GM21360 (cell line): Measurements from ENCODE around the gene CEACAM3.

Source experiments
- ATAC-seq: cut with Tn5 transposase; IDR thresholded peaks from one replicate; pipeline ENCODE4 v1.9.1; 2021; ENCODE audit warnings: mild to moderate bottlenecking, moderate library complexity; ENCODE audit not compliant: unreplicated experiment

CEACAM3 gene

DNA sequence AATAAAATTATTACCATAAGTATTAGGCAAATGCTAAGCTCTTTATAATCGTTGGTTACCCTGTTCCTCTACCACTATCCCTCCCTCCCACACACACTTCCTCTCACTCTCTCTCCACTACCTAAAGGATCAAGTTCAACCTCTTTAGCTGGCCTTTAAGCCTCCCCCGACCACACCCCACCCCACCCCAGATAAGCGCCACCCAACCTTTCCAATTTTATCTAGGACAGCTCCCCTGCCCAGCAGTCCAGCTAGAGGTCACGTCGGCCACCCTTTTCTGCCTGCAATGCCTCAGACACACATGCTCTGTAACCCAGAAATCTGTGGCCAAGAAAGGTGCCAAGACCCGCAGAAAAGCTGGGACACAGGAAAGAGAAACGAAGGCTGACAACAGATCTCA lies 47.0 kb downstream of the CEACAM3 start:
- ATAC-seq, result no peak

DNA sequence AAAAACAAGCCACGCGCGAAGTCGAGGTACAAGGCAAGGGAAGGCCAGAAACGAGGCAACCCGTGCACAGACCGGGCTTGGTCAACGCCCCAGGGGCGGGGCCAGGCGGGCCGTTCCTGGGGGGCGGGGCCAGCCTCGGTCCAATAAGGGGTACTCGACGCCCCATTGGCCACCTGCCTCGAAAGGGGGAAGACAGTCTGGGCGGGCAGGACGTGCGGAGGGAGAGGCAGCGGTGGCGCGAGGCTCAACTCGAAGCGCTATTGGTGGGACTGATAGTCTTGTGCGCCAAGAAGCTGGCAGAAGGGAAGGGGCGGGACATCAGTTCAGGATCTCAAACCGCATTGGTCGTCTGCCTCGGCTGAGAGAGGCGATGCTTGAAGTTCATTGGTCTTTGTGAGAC lies 48.2 kb downstream of the CEACAM3 start, which contains the start of gene LYPD4:
Gene LYPD4, minus strand, starts transcription at position 83 of the 400 bp plus-strand sequence. CDS start 5,398 bp downstream, outside the sequence.
- no peak for ATAC-seq

GRCh38 chr19:41845001-41845050 lies 48.4 kb downstream of the CEACAM3 start, which contains the start of gene DMRTC2:
Gene DMRTC2, plus strand, starts transcription at chr19:41845042. Its CDS starts 2,387 bp downstream, at chr19:41847429.
- ATAC-seq, result no peak

- no peak for ATAC-seq
Observed at GRCh38 chr19:41845051-41845590, 48.7 kb downstream of the CEACAM3 start.

- ATAC-seq, result no peak
Observed at GRCh38 chr19:41847351-41848105, 51.1 kb downstream of the CEACAM3 start.

DNA sequence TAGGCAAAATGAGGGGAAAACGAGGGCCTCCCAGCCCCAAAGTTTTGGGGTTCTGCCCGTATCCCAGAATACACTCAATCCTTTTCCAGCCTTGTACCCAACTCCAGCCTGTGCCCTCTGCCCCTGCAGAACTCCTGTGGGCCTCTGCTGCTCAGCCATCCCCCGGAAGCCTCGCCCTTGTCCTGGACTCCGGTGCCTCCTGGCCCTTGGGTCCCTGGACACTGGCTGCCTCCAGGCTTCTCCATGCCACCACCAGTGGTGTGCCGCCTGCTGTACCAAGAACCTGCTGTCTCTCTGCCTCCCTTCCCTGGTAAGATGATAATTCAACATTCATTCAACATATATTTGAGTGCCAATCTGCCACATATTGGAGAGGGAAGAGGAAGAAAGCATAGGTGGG lies 52.3 kb downstream of the CEACAM3 start:
- ATAC-seq, result no peak

DNA sequence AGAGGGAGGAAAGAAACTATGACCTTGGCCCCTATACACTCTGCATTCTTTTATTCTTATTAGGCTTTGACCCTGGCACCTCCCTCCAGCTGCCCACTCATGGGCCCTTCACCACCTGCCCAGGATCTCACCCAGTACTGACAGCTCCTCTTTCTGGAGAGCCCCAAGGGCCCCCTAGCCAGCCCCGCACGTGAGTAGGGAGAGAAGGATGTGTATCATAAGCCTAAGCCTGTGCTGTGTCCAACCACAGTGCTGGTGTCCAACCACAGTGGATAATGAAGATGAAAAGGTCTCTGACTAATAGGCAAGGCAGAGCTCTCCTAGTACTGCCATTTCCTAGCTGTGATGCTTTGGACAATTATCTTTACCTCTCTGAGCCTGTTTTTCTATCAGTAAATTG lies 52.7 kb downstream of the CEACAM3 start:
- no peak for ATAC-seq

DNA sequence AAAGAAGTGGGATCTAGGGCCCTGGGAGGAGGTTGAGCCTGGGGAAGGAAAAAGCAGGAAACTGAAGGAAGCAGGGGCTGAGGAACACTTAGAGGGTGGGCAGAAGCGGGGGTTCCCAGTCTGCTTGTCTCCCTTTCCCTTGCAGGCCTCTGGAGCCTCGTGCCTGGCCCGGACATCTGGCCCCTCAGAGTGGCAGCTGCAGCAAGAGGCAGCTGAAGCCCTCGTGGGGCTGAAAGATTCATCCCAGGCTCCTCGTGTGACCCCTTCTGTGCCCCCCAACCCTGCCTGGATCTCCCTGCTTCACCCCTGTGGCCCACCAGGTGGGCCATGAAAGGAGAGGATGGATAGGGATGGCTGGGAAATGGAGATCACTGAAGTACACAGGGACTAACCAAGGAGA lies 54.0 kb downstream of the CEACAM3 start:
- ATAC-seq, result no peak

DNA sequence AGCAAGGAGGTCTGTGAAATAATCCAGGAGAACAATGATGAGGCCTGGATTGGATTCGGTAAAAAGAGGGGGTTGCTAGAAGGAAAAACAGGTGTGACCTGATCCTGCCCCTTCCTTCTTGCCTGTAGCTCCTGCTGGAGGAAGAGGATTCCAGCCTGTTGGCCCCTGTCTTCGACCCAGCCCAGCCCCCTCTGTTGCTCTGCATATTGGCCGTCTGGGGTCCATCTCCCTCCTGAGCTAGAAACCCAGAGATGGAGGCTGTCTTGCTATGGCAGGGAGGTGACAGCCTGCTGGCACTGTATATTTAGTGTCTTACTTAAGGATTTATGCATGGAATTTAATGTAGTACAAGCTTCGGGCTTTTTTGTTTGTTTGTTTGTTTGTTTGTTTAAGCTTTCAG lies 55.1 kb downstream of the CEACAM3 start:
- no peak for ATAC-seq

DNA sequence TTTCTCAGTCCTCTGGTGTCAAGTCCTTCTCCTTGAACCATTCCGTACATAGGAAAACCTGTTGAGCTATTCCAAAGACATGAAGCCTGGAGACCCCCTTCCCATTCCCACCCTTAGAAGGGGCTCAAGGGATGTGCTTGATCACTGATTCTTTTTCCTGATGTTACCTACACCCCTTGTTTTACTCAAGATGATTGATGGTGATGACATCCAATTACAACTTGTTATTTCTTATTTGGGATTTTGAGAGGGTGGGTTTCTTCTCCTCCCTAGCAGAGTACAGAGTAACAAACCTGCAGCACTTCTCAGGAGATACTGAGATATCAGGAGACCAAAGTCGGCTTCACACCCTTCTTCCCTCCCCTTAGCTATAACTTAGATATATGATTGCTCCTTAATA lies 57.0 kb downstream of the CEACAM3 start:
- ATAC-seq, result no peak

DNA sequence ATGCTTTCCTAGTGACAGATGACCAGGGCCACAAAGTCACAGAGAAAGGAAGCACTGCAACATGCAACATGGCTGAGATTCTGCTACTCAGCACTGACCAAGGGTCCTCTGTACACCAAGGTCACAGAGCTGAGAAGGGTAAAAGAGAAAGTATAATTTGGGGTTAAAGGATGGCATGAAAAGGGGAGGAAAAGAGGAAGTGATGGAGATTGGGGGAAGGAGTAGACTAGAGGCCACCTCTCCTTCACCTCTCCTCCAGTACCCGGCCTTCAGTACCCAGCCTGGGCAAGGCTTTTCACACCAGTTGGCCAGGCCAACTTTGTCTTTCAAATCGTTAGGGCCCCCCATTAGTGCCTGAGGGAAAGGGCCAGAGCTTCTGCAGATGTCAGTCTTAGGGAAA lies 57.4 kb downstream of the CEACAM3 start:
- ATAC-seq, result no peak

GRCh38 chr19:41859213-41859617 lies 62.8 kb downstream of the CEACAM3 start:
- ATAC-seq, result no peak

GRCh38 chr19:41859618-41860418 lies 63.4 kb downstream of the CEACAM3 start, which contains the start of gene RPS19:
Gene RPS19, plus strand, starts transcription at chr19:41860255. Its CDS starts 520 bp downstream, at chr19:41860775.
- peak; percentile 68 for ATAC-seq

GRCh38 chr19:41860419-41861115 lies 64.2 kb downstream of the CEACAM3 start:
- no peak for ATAC-seq
